H1 (cell line): ENCODE measurements around the gene ZNF768. TPM values are rescaled to one million over a fixed set of nuclear protein-coding genes. Genes with fewer than 3 reads are reported as not detected.

Experiments
- CTCF ChIA-PET: fragments of 300-600 bp; sonication (Branson Sonifier 250); formaldehyde crosslinking; loops from one replicate; lab custom pipeline; 2021; ENCODE audit not compliant: partially characterized antibody; lab: Charles Lee
- POLR2A ChIA-PET: fragments of 300-600 bp; sonication (Branson Sonifier 250); formaldehyde crosslinking; loops from one replicate; lab custom pipeline; 2021; ENCODE audit warnings: inconsistent platforms; ENCODE audit not compliant: partially characterized antibody; lab: Charles Lee
- DNase-seq, 2 experiments: peaks; one replicate each; pipeline versions ENCODE4 v3.0.0 to v3.0.0-alpha.2; 2010 to 2022; ENCODE audit warnings: low spot score in 2 of 2, low read depth in 1 of 2, mixed read lengths in 1 of 2
- FAIRE-seq: peaks from 2 replicates; lab custom pipeline; 2011; peaks lifted over from hg19 to GRCh38; lab: Jason Lieb, UNC
- H2AFZ ChIP-seq: 2 replicates; pipeline ENCODE4 v1.8.1; 2012; ENCODE audit warnings: low read length, inconsistent platforms
- H2AK5ac ChIP-seq: 2 replicates; pipeline ENCODE4 v1.6.1; 2013; ENCODE audit warnings: low read depth, low read length
- H2BK120ac ChIP-seq: replicated peaks from 2 replicates; pipeline ENCODE3; 2013; ENCODE audit warnings: low read depth, low read length, inconsistent platforms
- H2BK12ac ChIP-seq: 2 replicates; pipeline ENCODE4 v1.6.1; 2013; ENCODE audit warnings: low read depth, low read length
- H2BK15ac ChIP-seq: 2 replicates; pipeline ENCODE4 v1.6.1; 2013; ENCODE audit warnings: low read length
- H2BK20ac ChIP-seq: 2 replicates; pipeline ENCODE4 v1.6.1; 2013; ENCODE audit warnings: low read length
- H2BK5ac ChIP-seq: 2 replicates; pipeline ENCODE4 v1.6.1; 2013; ENCODE audit warnings: low read depth, low read length
- H3K14ac ChIP-seq: 2 replicates; pipeline ENCODE4 v1.6.1; 2013; ENCODE audit warnings: inconsistent platforms; ENCODE audit not compliant: insufficient read length
- H3K18ac ChIP-seq: 2 replicates; pipeline ENCODE4 v1.6.1; 2013; ENCODE audit warnings: low read length; ENCODE audit errors: extremely low read depth
- H3K23ac ChIP-seq: 2 replicates; pipeline ENCODE4 v1.6.1; 2013; ENCODE audit warnings: inconsistent platforms; ENCODE audit not compliant: insufficient read length
- H3K23me2 ChIP-seq: 2 replicates; pipeline ENCODE4 v1.6.1; 2013; ENCODE audit warnings: low read depth, low read length
- H3K27ac ChIP-seq: 2 replicates; pipeline ENCODE4 v1.6.1; 2011; ENCODE audit warnings: low read depth, low read length, inconsistent platforms
- H3K27me3 ChIP-seq, 4 experiments: replicated peaks in 1 of 4; 1 replicate in 1 of 4; 2 replicates in 3 of 4; pipeline versions ENCODE4 v1.6.1 to v1.8.1; 2011 to 2013; ENCODE audit warnings: low read length in 3 of 4, mild to moderate bottlenecking in 3 of 4, inconsistent platforms in 2 of 4, mixed read lengths in 2 of 4, moderate library complexity in 1 of 4; ENCODE audit not compliant: control insufficient read depth in 3 of 4, insufficient read depth in 3 of 4; ENCODE audit errors: extremely low read depth in 1 of 4
- H3K36me3 ChIP-seq, 4 experiments: 2 replicates each; pipeline versions ENCODE4 v1.6.1 to v1.8.1; 2011 to 2013; ENCODE audit warnings: mild to moderate bottlenecking in 4 of 4, low read length in 3 of 4, moderate library complexity in 2 of 4, control low read depth in 1 of 4, inconsistent platforms in 1 of 4; ENCODE audit not compliant: insufficient read depth in 4 of 4, control insufficient read depth in 2 of 4
- H3K4ac ChIP-seq: replicated peaks from 2 replicates; pipeline ENCODE3; 2013; ENCODE audit warnings: low read length, low read depth, mixed read lengths, inconsistent platforms; ENCODE audit not compliant: insufficient read length
- H3K4me1 ChIP-seq, 4 experiments: replicated peaks in 1 of 4; 1 replicate in 1 of 4; 2 replicates in 3 of 4; pipeline versions ENCODE4 v1.6.1 to v1.8.1; 2011 to 2013; ENCODE audit warnings: low read length in 3 of 4, inconsistent platforms in 2 of 4, mixed read lengths in 1 of 4; ENCODE audit not compliant: insufficient read depth in 4 of 4, control insufficient read depth in 3 of 4
- H3K4me2 ChIP-seq, 2 experiments: 2 replicates each; pipeline versions ENCODE4 v1.6.1 to v1.8.1; 2011 to 2013; ENCODE audit warnings: low read depth in 2 of 2, low read length in 2 of 2, control low read depth in 1 of 2, inconsistent platforms in 1 of 2, mild to moderate bottlenecking in 1 of 2; ENCODE audit not compliant: insufficient read depth in 1 of 2
- H3K4me3 ChIP-seq, 4 experiments: fragments of 200-600, 300-600 bp in 1 of 4; sonication (generic), shearing (Covaris generic), sonication (Bioruptor Twin) in 1 of 4; 2 replicates each; pipeline versions ENCODE4 v1.5.1 to v1.8.1; 2011 to 2016; ENCODE audit warnings: low read length in 4 of 4, low read depth in 3 of 4, control low read depth in 2 of 4, inconsistent platforms in 2 of 4, mild to moderate bottlenecking in 2 of 4, mixed read lengths in 1 of 4, moderate library complexity in 1 of 4; ENCODE audit not compliant: insufficient read depth in 2 of 4; ENCODE audit errors: extremely low read depth in 1 of 4
- H3K56ac ChIP-seq: replicated peaks from 2 replicates; pipeline ENCODE3; 2013; ENCODE audit warnings: low read depth, mild to moderate bottlenecking, mixed read lengths, low read length, inconsistent platforms; ENCODE audit not compliant: insufficient read length
- H3K79me1 ChIP-seq: 2 replicates; pipeline ENCODE4 v1.6.1; 2013; ENCODE audit warnings: low read depth, low read length, control low read depth
- H3K79me2 ChIP-seq, 2 experiments: 2 replicates each; pipeline versions ENCODE4 v1.6.1 to v1.8.1; 2012 to 2013; ENCODE audit warnings: low read length in 2 of 2, mild to moderate bottlenecking in 2 of 2, inconsistent platforms in 1 of 2; ENCODE audit not compliant: insufficient read depth in 2 of 2, control insufficient read depth in 1 of 2
- H3K9ac ChIP-seq, 4 experiments: replicated peaks in 1 of 4; 1 replicate in 1 of 4; 2 replicates in 3 of 4; pipeline versions ENCODE4 v1.6.1 to v1.8.1; 2011 to 2013; ENCODE audit warnings: low read depth in 3 of 4, low read length in 3 of 4, control low read depth in 2 of 4, mild to moderate bottlenecking in 2 of 4, moderate library complexity in 2 of 4, inconsistent platforms in 1 of 4; ENCODE audit errors: extremely low read depth in 1 of 4
- H3K9me3 ChIP-seq, 2 experiments: 2 replicates each; pipeline versions ENCODE4 v1.6.1 to v1.8.1; 2012 to 2013; ENCODE audit warnings: mild to moderate bottlenecking in 2 of 2, moderate library complexity in 2 of 2, control low read depth in 1 of 2, inconsistent platforms in 1 of 2, low read depth in 1 of 2, low read length in 1 of 2, mixed read lengths in 1 of 2; ENCODE audit not compliant: insufficient read depth in 2 of 2
- H4K20me1 ChIP-seq, 2 experiments: replicated peaks in 1 of 2; 2 replicates each; pipeline versions ENCODE3 to v1.8.1; 2011 to 2013; ENCODE audit warnings: inconsistent platforms in 2 of 2, low read length in 2 of 2, mild to moderate bottlenecking in 1 of 2; ENCODE audit not compliant: insufficient read depth in 2 of 2, control insufficient read depth in 1 of 2
- H4K5ac ChIP-seq: 2 replicates; pipeline ENCODE4 v1.6.1; 2013; ENCODE audit warnings: low read length, low read depth, mixed read lengths, inconsistent platforms; ENCODE audit not compliant: insufficient read length
- H4K8ac ChIP-seq: 2 replicates; pipeline ENCODE4 v1.8.0; 2013; ENCODE audit warnings: mild to moderate bottlenecking, moderate library complexity, low read length, inconsistent platforms; ENCODE audit not compliant: insufficient read depth; ENCODE audit errors: extremely low read depth
- H4K91ac ChIP-seq: replicated peaks from 2 replicates; pipeline ENCODE3; 2013; ENCODE audit warnings: low read length, mixed read lengths, inconsistent platforms; ENCODE audit not compliant: insufficient read length
- BACH1 ChIP-seq: IDR thresholded peaks from 2 replicates; pipeline ENCODE4 v1.6.1; 2012; ENCODE audit warnings: low read length, improper control_type of control experiment
- BCL11A ChIP-seq, 2 experiments: IDR thresholded peaks; one replicate each; pipeline ENCODE4 v1.6.1; 2011; ENCODE audit warnings: low read depth in 2 of 2, low read length in 2 of 2, mild to moderate bottlenecking in 2 of 2
- CHD2 ChIP-seq: IDR thresholded peaks from 2 replicates; pipeline ENCODE4 v1.6.1; 2012; ENCODE audit warnings: low read length, improper control_type of control experiment
- EP300 ChIP-seq, 2 experiments: IDR thresholded peaks; 1 replicate in 1 of 2; 2 replicates in 1 of 2; pipeline ENCODE4 v1.6.1; 2011 to 2012; ENCODE audit warnings: low read depth in 2 of 2, low read length in 2 of 2, mild to moderate bottlenecking in 2 of 2, borderline replicate concordance in 1 of 2, inconsistent platforms in 1 of 2, moderate library complexity in 1 of 2
- GABPA ChIP-seq: IDR thresholded peaks from 2 replicates; pipeline ENCODE4 v1.6.1; 2011; ENCODE audit warnings: mild to moderate bottlenecking, low read length, moderate library complexity, borderline replicate concordance; ENCODE audit not compliant: insufficient read depth
- GTF2F1 ChIP-seq: IDR thresholded peaks from 2 replicates; pipeline ENCODE4 v1.6.1; 2012; ENCODE audit warnings: low read depth, low read length, improper control_type of control experiment, borderline replicate concordance
- JUN ChIP-seq: IDR thresholded peaks from 2 replicates; pipeline ENCODE4 v1.6.1; 2011; ENCODE audit warnings: low read depth, mild to moderate bottlenecking, improper control_type of control experiment, low read length
- PHF8 ChIP-seq: fragments of 200-600 bp; sonication (generic); conservative IDR thresholded peaks from 2 replicates; pipeline ENCODE4 v1.7.1; 2012; ENCODE audit warnings: low read depth, mild to moderate bottlenecking, inconsistent platforms, low read length, moderate library complexity
- RAD21 ChIP-seq, 2 experiments: IDR thresholded peaks in 1 of 2; conservative IDR thresholded peaks in 1 of 2; 2 replicates each; pipeline ENCODE4 v1.6.1; 2011; ENCODE audit warnings: low read depth in 2 of 2, low read length in 2 of 2, improper control_type of control experiment in 1 of 2, inconsistent platforms in 1 of 2, mild to moderate bottlenecking in 1 of 2, moderate library complexity in 1 of 2
- RXRA ChIP-seq: IDR thresholded peaks from 2 replicates; pipeline ENCODE4 v1.6.1; 2011; ENCODE audit warnings: low read depth, mild to moderate bottlenecking, low read length, moderate library complexity; ENCODE audit not compliant: insufficient read depth
- SRF ChIP-seq: IDR thresholded peaks from 2 replicates; pipeline ENCODE4 v1.6.1; 2011; ENCODE audit warnings: mild to moderate bottlenecking, low read depth, low read length, moderate library complexity
- SUZ12 ChIP-seq: fragments of 200-600 bp; sonication (generic); IDR thresholded peaks from 2 replicates; pipeline ENCODE4 v1.6.1; 2012; ENCODE audit warnings: mild to moderate bottlenecking, inconsistent platforms, low read length, moderate library complexity, mixed read lengths
- TAF7 ChIP-seq: optimal IDR thresholded peaks from 2 replicates; pipeline ENCODE3; 2011; ENCODE audit warnings: low read depth, mild to moderate bottlenecking, inconsistent platforms, low read length, moderate library complexity, borderline replicate concordance
- YY1 ChIP-seq: IDR thresholded peaks from 2 replicates; pipeline ENCODE4 v1.6.1; 2011; ENCODE audit warnings: low read depth, mild to moderate bottlenecking, low read length
- WGBS, 2 experiments: shearing (Covaris generic) in 1 of 2; methylation state at CpG; one replicate each; pipeline versions ENCODE4 v1.1.6 to v1.1.7; 2013 to 2015; ENCODE audit warnings: low lambda C conversion rate in 2 of 2, mixed read lengths in 2 of 2, inconsistent platforms in 1 of 2, low coverage in 1 of 2, missing lambda C conversion rate in 1 of 2; ENCODE audit not compliant: insufficient replicate concordance in 2 of 2, insufficient coverage in 1 of 2, insufficient read length in 1 of 2; ENCODE audit errors: extremely low coverage in 1 of 2, missing lambda C conversion rate in 1 of 2; 5-methylcytosine and 5-hydroxymethylcytosine counted together
- polyA plus RNA-seq, 7 experiments: library from polyadenylated mRNA; depleted of rRNA in 3 of 7; stranded (reverse) in 5 of 7; unstranded in 2 of 7; fragments of >200 nt in 5 of 7; fragments of 200-250 nt in 2 of 7; gene quantifications; 1 replicate in 5 of 7; 2 replicates in 1 of 7; 4 replicates in 1 of 7; pipeline versions ENCODE4 v1.2.1 to v1.2.3, GENCODE V29; 2011 to 2013; ENCODE audit warnings: missing spikeins in 2 of 7, mixed read lengths in 2 of 7
- total RNA-seq: library from RNA; stranded (reverse); fragmentation: NEBNext Ultra II Directional; extraction: Animal tissue kit (Norgen Biotek cat#: 25700); gene quantifications from 2 replicates; pipeline ENCODE4 v1.2.1, GENCODE V29; 2021

The ZNF768 gene
- total and polyA plus RNA-seq, 2 of the 8 experiments (the other 6 are each of a cell fraction or from before 2014, with no cell fraction given): 36.1 to 47.7 TPM

- Histone ChIP-seq H3K27me3 (no peaks in the 10 kb centered on the region; a peak in 1 of 7 replicates), H2BK12ac (no peak overlapping the region), H3K4ac (no peak overlapping the region), H4K8ac (no peak overlapping the region), H3K9ac (no peak overlapping the region), H2BK15ac (no peak overlapping the region), H4K20me1 (peaks cover 0 to 2% of the 10 kb centered on the region in 2 experiments), H2BK120ac (no peak overlapping the region), H2AFZ (no peak overlapping the region), H2BK20ac (no peak overlapping the region), H3K14ac (no peak overlapping the region), H3K27ac (no peak overlapping the region), H3K4me2 (no peak overlapping the region), H3K4me1 (no peaks in the 10 kb centered on the region; a peak in 1 of 7 replicates), H3K23me2 (peaks cover 2% of the 10 kb centered on the region; the same call in 1 of the 2 replicates), H3K79me2 (no peaks in the 10 kb centered on the region), H2BK5ac (no peak overlapping the region), H2AK5ac (no peak overlapping the region), H3K79me1 (no peaks in the 10 kb centered on the region), H4K91ac (no peak overlapping the region), H3K4me3 (no peak overlapping the region), H3K9me3 (no peaks in the 10 kb centered on the region), H4K5ac (no peak overlapping the region), H3K23ac (no peak overlapping the region), H3K36me3 (peaks cover 0 to 11% (median 0%) of the 10 kb centered on the region in 4 experiments; a peak in 1 of 8 replicates), H3K56ac (no peak overlapping the region), H3K18ac (no peak overlapping the region)
- CTCF ChIA-PET: interaction anchor here (0.9 to 1.5 kb wide), 3 partner anchors 38 to 72 kb away, joined by 3 to 7 read pairs (median 4); no protein-coding TSS in a partner anchor
- FAIRE-seq (no peak), DNase-seq (no peak)
- 96% methylated on average over 4 of the region's 7 CpGs; no CpG with 5 or more reads in 1 of the 2 experiments for WGBS, 2 experiments
- POLR2A ChIA-PET: interaction anchor here (0.7 to 1.0 kb wide), 2 partner anchors 53 to 89 kb away, joined by 3 read pairs; no protein-coding TSS in a partner anchor
- no peak for TF ChIP-seq BACH1
- no peak for TF ChIP-seq RAD21 (IDR thresholded peaks at IDR 0.05 in 1 of 2, conservative IDR thresholded peaks at IDR 0.05 in 1 of 2; ENCODE audit: low read depth in 2 of 2, low read length in 2 of 2)
- no peak for TF ChIP-seq YY1
- no peak for TF ChIP-seq RXRA
- no peak for TF ChIP-seq CHD2
- no peak for TF ChIP-seq EP300 (IDR thresholded peaks at IDR 0.05; ENCODE audit: borderline replicate concordance in 1 of 2, low read depth in 2 of 2, low read length in 2 of 2)
- TF ChIP-seq GTF2F1: no peak
- TF ChIP-seq TAF7: no peak
- no peak for TF ChIP-seq SUZ12
- TF ChIP-seq SRF: no peak
- TF ChIP-seq BCL11A (IDR thresholded peaks at IDR 0.05; ENCODE audit: low read depth in 2 of 2, low read length in 2 of 2): no peak
- no peak for TF ChIP-seq JUN
- no peak for TF ChIP-seq GABPA
- no peak for TF ChIP-seq PHF8
Observed at GRCh38 chr16:30521476-30521872, 4.9 kb downstream of the ZNF768 start.
